Stimulated activated CD4-positive, alpha-beta T cell treated with anti-CD3 and anti-CD28 coated beads, Interleukin-1b, Interleukin-23, amount 100 ng/mL, for 1 hour (primary cell): ENCODE data around the gene NSUN4.
"Not testable (repeated sequence)": the region's sequence is repeated elsewhere in the genome, so short reads cannot be mapped to it uniquely, and the experiment has no call there.

Experiments
- DNase-seq, 2 donors: peaks; one replicate each; pipeline ENCODE4 v3.0.0-alpha.2; 2020; ENCODE audit warnings: low read depth in 2 of 2

Gene NSUN4

DNA sequence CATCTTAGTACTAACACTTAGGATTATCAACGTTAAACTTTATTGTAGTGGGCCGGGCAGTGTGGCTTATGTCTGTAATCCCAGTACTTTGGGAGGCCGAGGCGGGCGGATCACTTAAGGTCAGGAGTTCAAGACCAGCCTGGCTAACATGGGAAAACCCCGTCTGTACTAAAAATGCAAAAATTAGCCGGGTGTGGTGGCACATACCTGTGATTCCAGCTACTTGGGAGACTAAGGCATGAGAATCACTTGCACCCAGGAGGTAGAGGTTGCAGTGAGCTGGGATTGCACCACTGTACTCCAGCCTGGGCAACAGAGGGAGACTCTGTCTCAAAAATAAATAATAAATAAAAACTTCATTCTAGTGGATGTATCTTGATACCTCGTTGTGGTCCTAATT lies 25.2 kb downstream of the NSUN4 start:
- not testable (repeated sequence) for DNase-seq

GRCh38 chr1:46367072-46367471 lies 26.5 kb downstream of the NSUN4 start:
- DNase-seq = no peak

DNA sequence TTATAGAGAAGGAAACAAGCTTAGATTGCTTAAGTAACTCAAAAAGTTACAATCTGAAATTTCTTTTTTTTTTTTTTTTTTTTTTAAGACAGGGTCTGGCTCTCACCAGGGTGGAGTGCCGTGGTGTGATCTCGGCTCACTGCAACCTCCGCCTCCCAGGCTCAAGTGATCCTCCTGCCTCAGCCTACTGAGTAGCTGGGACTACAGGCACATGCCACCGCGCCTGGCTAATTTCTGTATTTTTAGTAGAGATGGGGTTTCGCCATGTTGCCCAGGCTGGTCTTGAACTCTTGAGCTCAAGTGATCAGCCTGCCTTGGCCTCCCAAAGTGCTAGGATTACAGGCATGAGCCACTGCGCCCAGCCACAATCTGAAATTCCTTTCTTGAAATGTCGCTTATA lies 27.1 kb downstream of the NSUN4 start:
- not testable (repeated sequence) for DNase-seq

DNA sequence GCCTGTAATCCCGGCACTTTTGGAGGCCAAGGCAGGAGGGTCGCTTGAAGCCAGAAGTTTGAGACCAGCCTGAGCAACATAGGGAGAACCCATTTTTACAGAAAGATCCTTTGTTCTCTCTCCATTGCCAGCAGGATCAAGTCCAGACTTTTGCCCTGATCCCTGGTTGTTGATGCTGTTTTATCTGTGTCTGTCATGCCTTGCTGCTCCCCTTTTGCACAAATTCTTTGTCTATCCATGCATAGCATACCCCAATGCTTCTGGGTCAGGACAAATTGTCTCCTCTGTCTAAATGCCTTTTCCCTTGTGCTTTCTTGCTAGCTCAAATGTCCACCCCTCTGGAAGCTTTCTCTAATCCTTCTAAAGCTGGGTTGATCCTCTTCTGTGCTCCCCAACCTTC lies 28.2 kb downstream of the NSUN4 start:
- no peak for DNase-seq

GRCh38 chr1:46369542-46370213 lies 29.1 kb downstream of the NSUN4 start:
- DNase-seq = no peak

GRCh38 chr1:46370214-46370633 lies 29.6 kb downstream of the NSUN4 start:
- DNase-seq = no peak

GRCh38 chr1:46372431-46372830 lies 31.8 kb downstream of the NSUN4 start:
- no peak for DNase-seq

- DNase-seq = no peak
These were observed 39.4 kb downstream of the NSUN4 start for GRCh38 chr1:46379996-46380395.

DNA sequence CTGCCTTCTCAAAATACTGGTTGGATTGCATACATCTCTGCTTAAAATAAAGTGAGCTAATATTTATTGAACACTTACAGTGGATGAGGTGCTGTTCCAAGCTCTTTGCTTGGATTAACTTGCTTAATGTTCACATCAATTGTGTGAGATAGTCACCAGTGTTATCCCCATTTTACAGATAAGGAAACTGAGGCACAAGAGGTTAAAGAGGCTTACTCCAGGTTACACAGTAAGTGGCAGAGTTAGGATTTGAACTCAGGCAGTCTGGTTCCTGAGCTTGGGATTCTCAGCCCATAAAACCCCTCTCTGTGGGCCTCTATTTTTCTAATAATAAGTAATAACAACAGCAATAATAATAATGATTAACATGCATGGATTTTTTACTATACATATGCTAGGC lies 39.9 kb downstream of the NSUN4 start:
- DNase-seq = no peak

DNA sequence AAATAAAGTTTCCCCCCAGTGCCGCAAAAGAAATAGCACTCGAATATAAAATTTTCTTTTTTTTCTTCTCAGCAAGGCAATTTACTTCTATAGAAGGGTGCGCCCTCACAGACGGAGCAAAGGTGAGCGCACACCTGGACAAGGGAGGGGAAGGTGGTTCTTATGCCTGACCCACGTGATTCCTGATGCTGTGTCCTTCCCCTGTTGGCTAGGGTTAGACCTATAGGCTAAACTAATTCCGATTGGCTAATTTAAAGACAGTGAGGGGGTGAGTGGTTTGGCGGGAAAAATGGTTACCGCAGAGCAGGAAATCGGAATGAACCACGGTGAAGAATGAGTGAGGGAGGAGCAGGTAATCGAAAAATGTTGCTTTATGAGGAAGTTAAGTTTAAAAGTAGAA lies 52.9 kb downstream of the NSUN4 start:
- DNase-seq = no peak

GRCh38 chr1:46394108-46394871 lies 53.7 kb downstream of the NSUN4 start, which contains the start of gene FAAH:
Gene FAAH, plus strand, starts transcription at chr1:46394317. Its CDS starts 32 bp downstream, at chr1:46394349.
- peak in 1 of 2 donors; percentile 19 for DNase-seq

DNA sequence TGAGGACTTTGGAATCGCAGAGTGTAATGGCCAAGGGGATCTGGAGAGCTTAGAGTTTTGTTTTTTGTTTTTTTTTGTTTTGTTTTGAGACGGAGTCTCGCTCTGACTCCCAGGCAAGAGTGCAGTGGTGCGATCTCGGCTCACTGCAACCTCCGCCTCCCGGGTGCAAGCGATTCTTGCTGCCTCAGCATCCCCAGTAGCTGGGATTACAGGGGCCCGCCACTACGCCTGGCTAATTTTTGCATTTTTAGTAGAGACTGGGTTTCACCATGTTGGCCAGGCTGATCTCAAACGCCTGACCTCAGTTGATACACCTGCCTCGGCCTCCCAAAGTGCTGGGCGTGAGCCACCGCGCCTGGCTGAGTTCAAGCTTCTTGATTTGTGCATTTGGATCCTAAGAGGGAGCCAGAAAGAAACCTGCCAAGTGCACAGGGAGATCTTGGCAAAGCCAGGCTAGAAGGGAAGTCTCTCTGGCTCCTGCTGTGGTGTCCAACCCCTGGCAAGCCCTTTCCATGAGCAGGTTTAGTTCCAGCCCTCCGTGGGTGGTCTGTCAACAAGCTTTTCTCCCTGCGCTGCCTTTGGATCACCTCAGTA lies 54.4 kb downstream of the NSUN4 start:
- DNase-seq = no peak

DNA sequence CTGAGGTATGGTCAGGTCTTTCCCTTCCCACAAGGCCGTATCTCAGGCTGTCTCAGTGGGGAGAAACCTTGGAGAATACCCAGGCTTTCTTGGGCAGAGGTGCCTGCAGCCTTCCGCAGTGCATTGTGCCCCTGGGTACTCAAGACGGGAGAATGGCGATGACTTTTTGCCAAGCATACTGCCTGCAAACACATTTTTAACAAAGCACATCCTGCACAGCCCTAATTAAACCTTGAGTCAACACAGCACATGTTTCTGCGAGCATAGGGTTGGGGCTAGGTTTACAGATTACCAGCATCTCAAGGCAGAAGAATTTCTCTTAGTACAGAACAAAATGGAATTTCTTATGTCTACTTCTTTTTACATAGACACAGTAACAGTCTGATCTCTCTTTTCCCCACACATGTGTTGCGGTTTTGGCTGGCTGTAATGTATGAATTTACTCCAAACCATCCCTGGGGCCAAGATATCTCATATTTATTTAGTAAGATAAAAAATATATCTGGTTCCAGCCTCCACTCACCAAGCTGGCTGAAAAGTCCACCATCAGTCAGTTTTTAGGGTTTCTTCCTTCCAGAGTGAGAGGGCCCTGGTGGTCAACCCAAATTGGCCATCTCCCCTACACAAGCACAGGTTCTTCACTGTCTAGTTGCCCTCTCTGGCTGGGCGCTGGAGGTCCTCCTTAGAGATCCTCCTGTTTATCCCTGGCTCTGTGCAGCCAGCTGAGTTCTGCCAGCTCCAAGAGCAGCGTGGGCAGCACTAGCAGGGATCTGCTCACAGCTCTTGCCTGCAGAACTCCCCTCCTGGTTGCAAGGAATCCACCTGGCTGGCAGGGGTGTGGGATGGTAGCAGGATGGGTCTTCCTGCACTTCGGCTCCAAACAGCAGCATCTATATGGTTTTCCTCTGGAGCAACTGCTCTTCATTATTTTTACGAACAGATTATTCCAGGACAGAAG lies 56.1 kb downstream of the NSUN4 start:
- DNase-seq = no peak

GRCh38 chr1:46399307-46399706 lies 58.7 kb downstream of the NSUN4 start:
- DNase-seq = no peak

GRCh38 chr1:46400421-46400820 lies 59.8 kb downstream of the NSUN4 start:
- no peak for DNase-seq

DNA sequence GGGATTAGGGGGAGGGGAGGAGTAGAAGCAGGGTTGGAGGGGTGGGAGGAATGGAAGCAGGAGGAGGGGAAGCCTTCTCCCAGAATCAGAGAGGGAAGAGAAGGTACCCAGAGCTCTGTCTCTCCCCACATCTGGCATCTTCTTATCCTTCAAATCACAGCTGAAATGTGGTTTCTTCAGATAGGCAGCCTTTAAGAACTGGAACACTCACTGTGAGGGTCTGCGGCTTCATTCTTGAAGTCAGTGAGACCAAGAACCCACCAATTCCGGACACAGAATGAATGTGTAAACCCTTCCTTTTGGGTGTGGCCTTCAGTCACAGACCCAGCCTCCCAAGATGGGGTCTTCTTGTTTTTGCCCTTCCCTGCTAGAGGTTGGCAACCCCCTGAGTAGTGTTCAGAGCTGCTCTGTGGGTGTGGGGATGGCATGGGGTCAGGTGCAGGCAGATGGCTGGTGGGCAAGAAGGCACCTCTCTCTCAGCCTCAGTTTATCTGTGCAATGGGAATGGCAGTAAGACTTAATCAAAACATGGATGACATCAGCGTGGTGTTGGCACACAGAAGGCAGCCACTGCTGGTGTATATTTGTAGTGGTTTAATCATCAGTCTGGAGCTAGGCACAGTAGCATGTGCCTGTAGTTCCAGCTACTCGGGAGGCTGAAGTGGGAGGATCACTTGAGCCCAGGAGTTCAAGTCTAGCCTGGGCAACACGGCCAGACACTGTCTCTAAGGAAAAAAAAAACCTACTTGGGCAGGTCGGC lies 60.7 kb downstream of the NSUN4 start:
- no peak for DNase-seq

GRCh38 chr1:46401964-46402626 lies 61.5 kb downstream of the NSUN4 start:
- DNase-seq = no peak

DNA sequence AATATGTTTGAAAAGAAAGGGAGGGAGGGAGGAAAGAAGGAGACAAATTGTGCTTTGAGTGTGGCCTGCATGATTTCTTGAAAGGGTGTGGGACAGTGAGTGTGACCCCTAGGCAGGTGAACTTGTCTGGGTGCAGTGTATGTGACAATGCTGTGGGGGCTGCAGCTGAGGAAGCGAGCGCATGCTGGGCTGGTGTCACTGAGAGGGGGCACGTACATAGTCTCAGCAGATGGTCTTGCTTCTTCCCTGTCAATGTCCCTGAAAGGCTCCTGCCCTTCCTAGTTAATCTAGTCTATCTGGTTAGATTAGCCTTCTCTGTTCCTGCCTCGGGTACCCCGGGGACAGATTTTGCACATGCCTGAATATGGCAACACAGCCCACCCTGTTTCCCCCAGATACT lies 63.3 kb downstream of the NSUN4 start:
- no peak for DNase-seq

GRCh38 chr1:46404482-46405196 lies 64.0 kb downstream of the NSUN4 start:
- DNase-seq = no peak

GRCh38 chr1:46405197-46405555 lies 64.6 kb downstream of the NSUN4 start:
- DNase-seq = no peak
